Measurements from ENCODE around the gene ZNRD2.

The ZNRD2 gene

DNA sequence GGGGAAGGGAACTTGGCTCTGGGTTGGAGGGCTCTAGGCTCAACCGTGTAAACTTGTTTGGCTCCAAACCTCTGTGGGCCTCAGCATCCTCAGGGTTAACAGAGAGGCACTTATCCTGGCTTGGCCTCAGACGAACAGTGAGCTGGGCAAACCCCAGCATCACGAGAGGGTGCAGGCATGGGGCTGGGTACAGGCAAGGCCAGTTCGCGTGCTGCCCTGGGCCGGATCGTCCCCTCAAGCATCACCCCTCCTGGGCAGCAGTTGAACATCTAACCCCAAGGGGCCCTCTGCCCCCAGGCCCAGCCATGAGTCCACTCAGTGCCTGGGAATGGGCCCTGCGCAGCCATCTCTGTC, 7.5 kb downstream of the ZNRD2 start:
- peak; percentile 2 for ATAC-seq
- TF ChIP-seq ZNF70 (CRISPR knock-in tag; IDR thresholded peaks at IDR 0.05): no peak
- TF ChIP-seq SNAI2 (CRISPR knock-in tag; IDR thresholded peaks at IDR 0.05): no peak
- TF ChIP-seq ZC3H10 (CRISPR knock-in tag; IDR thresholded peaks at IDR 0.05): no peak
- TF ChIP-seq CSDC2 (CRISPR knock-in tag; IDR thresholded peaks at IDR 0.05): no peak
- no peak for TF ChIP-seq TSHZ2 (CRISPR knock-in tag; IDR thresholded peaks at IDR 0.05)
- no peak for TF ChIP-seq PATZ1 (CRISPR knock-in tag; IDR thresholded peaks at IDR 0.05; ENCODE audit: borderline replicate concordance)
- no peak for TF ChIP-seq ISL1 (CRISPR knock-in tag; IDR thresholded peaks at IDR 0.05)
- TF ChIP-seq CREB5 (CRISPR knock-in tag; IDR thresholded peaks at IDR 0.05; ENCODE audit: low read depth): no peak
- no peak for TF ChIP-seq TCF4 (CRISPR knock-in tag; IDR thresholded peaks at IDR 0.05; ENCODE audit: borderline replicate concordance)
- TF ChIP-seq ZFP30 (CRISPR knock-in tag; IDR thresholded peaks at IDR 0.05): no peak
- no peak for TF ChIP-seq ESRRG (CRISPR knock-in tag; IDR thresholded peaks at IDR 0.05)
- TF ChIP-seq RARB (CRISPR knock-in tag; IDR thresholded peaks at IDR 0.05): no peak
- no peak for TF ChIP-seq OSR1 (CRISPR knock-in tag; IDR thresholded peaks at IDR 0.05)
- TF ChIP-seq BACH2 (CRISPR knock-in tag; IDR thresholded peaks at IDR 0.05; ENCODE audit: borderline replicate concordance): no peak
- TF ChIP-seq, protein P1, sequence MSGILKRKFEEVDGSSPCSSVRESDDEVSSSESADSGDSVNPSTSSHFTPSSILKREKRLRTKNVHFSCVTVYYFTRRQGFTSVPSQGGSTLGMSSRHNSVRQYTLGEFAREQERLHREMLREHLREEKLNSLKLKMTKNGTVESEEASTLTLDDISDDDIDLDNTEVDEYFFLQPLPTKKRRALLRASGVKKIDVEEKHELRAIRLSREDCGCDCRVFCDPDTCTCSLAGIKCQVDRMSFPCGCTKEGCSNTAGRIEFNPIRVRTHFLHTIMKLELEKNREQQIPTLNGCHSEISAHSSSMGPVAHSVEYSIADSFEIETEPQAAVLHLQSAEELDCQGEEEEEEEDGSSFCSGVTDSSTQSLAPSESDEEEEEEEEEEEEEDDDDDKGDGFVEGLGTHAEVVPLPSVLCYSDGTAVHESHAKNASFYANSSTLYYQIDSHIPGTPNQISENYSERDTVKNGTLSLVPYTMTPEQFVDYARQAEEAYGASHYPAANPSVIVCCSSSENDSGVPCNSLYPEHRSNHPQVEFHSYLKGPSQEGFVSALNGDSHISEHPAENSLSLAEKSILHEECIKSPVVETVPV (CRISPR knock-in tag; IDR thresholded peaks at IDR 0.05): no peak
- no peak for TF ChIP-seq ZNF8 (CRISPR knock-in tag; IDR thresholded peaks at IDR 0.05)

DNA sequence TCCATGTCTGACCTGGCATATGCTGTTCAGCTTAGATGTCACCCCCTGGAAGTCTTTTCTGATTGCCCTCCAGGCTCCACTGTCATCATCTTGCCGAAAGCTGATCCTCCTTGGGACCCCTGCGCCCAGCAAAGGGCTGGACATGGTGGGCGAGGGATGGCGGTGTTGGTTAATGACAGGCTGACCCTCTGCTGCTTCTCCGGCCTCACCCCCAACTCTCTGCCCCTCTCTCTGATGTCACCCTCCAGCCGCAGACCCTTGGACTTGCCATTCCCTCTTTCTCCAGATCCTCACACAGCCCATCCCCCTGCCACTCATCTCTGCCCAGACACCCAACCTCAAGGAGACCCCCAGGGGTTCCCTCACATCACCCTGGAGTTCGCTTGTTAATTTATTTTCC, 7.9 kb downstream of the ZNRD2 start:
- TF ChIP-seq ZNF8 (CRISPR knock-in tag; IDR thresholded peaks at IDR 0.05): no peak
- TF ChIP-seq CSDC2 (CRISPR knock-in tag; IDR thresholded peaks at IDR 0.05): no peak
- TF ChIP-seq TOX (CRISPR knock-in tag; IDR thresholded peaks at IDR 0.05; ENCODE audit: borderline replicate concordance): no peak
- TF ChIP-seq SNAI2 (CRISPR knock-in tag; IDR thresholded peaks at IDR 0.05): no peak
- no peak for TF ChIP-seq ZNF565 (CRISPR knock-in tag; conservative IDR thresholded peaks at IDR 0.05; ENCODE audit: low read depth)
- no peak for TF ChIP-seq ISL1 (CRISPR knock-in tag; IDR thresholded peaks at IDR 0.05)
- no peak for TF ChIP-seq ZFP30 (CRISPR knock-in tag; IDR thresholded peaks at IDR 0.05)
- TF ChIP-seq, protein P1 (CRISPR knock-in tag; IDR thresholded peaks at IDR 0.05): no peak
- no peak for TF ChIP-seq PATZ1 (CRISPR knock-in tag; IDR thresholded peaks at IDR 0.05; ENCODE audit: borderline replicate concordance)
- no peak for TF ChIP-seq ARNTL (CRISPR knock-in tag; IDR thresholded peaks at IDR 0.05; ENCODE audit: borderline replicate concordance, low read depth)
- TF ChIP-seq BACH2 (CRISPR knock-in tag; IDR thresholded peaks at IDR 0.05; ENCODE audit: borderline replicate concordance): no peak
- TF ChIP-seq POU6F1 (CRISPR knock-in tag; IDR thresholded peaks at IDR 0.05; ENCODE audit: borderline replicate concordance, low read depth): no peak
- no peak for TF ChIP-seq GLIS3 (CRISPR knock-in tag; IDR thresholded peaks at IDR 0.05)
- no peak for TF ChIP-seq TSHZ2 (CRISPR knock-in tag; IDR thresholded peaks at IDR 0.05)
- no peak for TF ChIP-seq PPARA (CRISPR knock-in tag; IDR thresholded peaks at IDR 0.05; ENCODE audit: borderline replicate concordance)
- no peak for TF ChIP-seq ESRRG (CRISPR knock-in tag; IDR thresholded peaks at IDR 0.05)
- TF ChIP-seq OSR1 (CRISPR knock-in tag; IDR thresholded peaks at IDR 0.05): no peak
- TF ChIP-seq TCF4 (CRISPR knock-in tag; IDR thresholded peaks at IDR 0.05; ENCODE audit: borderline replicate concordance): no peak
- no peak for ATAC-seq
